Activated CD8-positive, alpha-beta T cell treated with anti-CD3 and anti-CD28 coated beads for 36 hours (primary cell): ENCODE measurements around the gene LHFPL3. TPM values are rescaled to one million over a fixed set of nuclear protein-coding genes. Genes with fewer than 3 reads are reported as not detected.

Experiments used
- ATAC-seq: fragments of 200-7000 bp; cut with Tn5 transposase; one replicate; pipeline ENCODE4 v1.10.0; 2021; ENCODE audit warnings: mild to moderate bottlenecking, moderate library complexity
- CTCF ChIA-PET: fragments of 350-600 bp; sonication (Branson Sonifier 250); formaldehyde crosslinking; loops from one replicate; lab custom pipeline; 2021; ENCODE audit warnings: antibody characterized with exemption; lab: Charles Lee
- POLR2A ChIA-PET: fragments of 350-600 bp; sonication (Branson Sonifier 250); formaldehyde crosslinking; loops from one replicate; lab custom pipeline; 2021; ENCODE audit warnings: antibody characterized with exemption; lab: Charles Lee
- DNase-seq: peaks from one replicate; pipeline ENCODE4 v3.0.0-alpha.2; 2020
- H3K27ac Mint-ChIP-seq: one replicate; pipeline ENCODE4 v1.8.0; 2021; ENCODE audit warnings: mild to moderate bottlenecking, mixed read lengths
- H3K27me3 Mint-ChIP-seq: one replicate; pipeline ENCODE4 v1.8.0; 2021; ENCODE audit warnings: mixed read lengths
- H3K36me3 Mint-ChIP-seq: one replicate; pipeline ENCODE4 v1.8.0; 2021; ENCODE audit warnings: low read depth, mixed read lengths
- H3K4me1 Mint-ChIP-seq: one replicate; pipeline ENCODE4 v1.8.0; 2021; ENCODE audit warnings: low read depth, mixed read lengths
- H3K4me3 Mint-ChIP-seq: one replicate; pipeline ENCODE4 v1.8.0; 2021; ENCODE audit warnings: mild to moderate bottlenecking, moderate library complexity, mixed read lengths
- H3K9me3 Mint-ChIP-seq: one replicate; pipeline ENCODE4 v1.8.0; 2021; ENCODE audit warnings: mixed read lengths
- intact Hi-C: fragments of 100-400 bp; cut with micrococcal nuclease; formaldehyde crosslinking; loops from one replicate; pipeline ENCODE4 v1.10.0; 2022
- total RNA-seq, 2 experiments: library from RNA; stranded (reverse); gene quantifications; one replicate each; pipeline ENCODE4 v1.2.3, GENCODE V29; 2021
- TF ChIP-seq, protein P1 (sequence below): fragments of 200-600 bp; IDR thresholded peaks from one replicate; pipeline ENCODE4 v1.8.0; 2022; ENCODE audit warnings: antibody characterized with exemption, mild to moderate bottlenecking

LHFPL3 gene
- total RNA-seq, 2 experiments from 2014 or later, result not detected

DNA sequence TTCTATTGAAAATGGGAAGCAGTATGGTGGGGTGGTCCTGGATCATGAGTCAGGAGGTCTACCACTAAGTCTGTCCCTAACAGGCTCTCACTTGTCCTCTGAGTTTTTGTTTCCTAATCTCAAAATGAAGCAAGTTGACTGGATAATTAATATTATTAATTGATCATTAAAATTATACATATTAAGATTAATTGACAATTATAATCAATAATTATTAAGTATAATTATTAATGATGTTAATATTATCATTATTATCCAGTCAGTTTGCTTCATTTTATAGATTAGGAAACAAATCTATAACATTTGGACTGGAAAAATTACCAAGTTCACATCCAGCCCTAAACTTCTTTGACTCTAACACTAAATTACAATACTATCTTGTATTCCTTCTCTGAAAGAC is 511.4 kb downstream of the LHFPL3 start:
- POLR2A ChIA-PET, result no interaction called here
- intact Hi-C loops, result loop anchor here (10.0 kb wide), 1 partner anchor 605 kb away; no protein-coding TSS in a partner anchor

DNA sequence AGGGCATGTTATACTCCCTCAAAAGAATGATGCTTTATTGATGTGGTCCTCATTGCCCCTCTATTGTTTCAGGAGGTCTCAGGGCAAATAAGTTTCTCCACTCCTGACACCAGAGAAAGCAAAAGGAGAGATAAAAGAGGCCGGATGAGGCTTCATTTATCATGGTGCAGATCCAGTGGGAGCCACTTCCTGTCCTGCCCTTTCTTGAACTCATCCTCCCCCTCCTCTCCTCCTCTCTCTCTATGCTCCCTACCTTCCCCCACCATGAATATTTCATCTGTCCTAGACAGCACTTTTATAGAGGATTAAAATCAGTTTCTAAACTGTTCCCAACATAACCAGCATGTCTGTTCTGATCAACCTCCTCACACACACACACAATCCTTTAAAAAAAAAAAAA is 513.4 kb downstream of the LHFPL3 start:
- Mint-ChIP-seq H3K4me3 (no peak overlapping the region), H3K4me1 (no peaks in the 10 kb centered on the region), H3K27ac (no peak overlapping the region), H3K27me3 (peaks cover 26% of the 10 kb centered on the region), H3K36me3 (no peaks in the 10 kb centered on the region), H3K9me3 (no peaks in the 10 kb centered on the region)
- DNase-seq (no peak), ATAC-seq (no peak)
- ChIA-PET POLR2A (no interaction called here), CTCF (interaction anchor here (0.7 kb wide), 1 partner anchor 43 kb away, joined by 3 read pairs; no protein-coding TSS in a partner anchor)
- TF ChIP-seq, protein P1, sequence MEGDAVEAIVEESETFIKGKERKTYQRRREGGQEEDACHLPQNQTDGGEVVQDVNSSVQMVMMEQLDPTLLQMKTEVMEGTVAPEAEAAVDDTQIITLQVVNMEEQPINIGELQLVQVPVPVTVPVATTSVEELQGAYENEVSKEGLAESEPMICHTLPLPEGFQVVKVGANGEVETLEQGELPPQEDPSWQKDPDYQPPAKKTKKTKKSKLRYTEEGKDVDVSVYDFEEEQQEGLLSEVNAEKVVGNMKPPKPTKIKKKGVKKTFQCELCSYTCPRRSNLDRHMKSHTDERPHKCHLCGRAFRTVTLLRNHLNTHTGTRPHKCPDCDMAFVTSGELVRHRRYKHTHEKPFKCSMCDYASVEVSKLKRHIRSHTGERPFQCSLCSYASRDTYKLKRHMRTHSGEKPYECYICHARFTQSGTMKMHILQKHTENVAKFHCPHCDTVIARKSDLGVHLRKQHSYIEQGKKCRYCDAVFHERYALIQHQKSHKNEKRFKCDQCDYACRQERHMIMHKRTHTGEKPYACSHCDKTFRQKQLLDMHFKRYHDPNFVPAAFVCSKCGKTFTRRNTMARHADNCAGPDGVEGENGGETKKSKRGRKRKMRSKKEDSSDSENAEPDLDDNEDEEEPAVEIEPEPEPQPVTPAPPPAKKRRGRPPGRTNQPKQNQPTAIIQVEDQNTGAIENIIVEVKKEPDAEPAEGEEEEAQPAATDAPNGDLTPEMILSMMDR, result no peak
- intact Hi-C loops, result loop anchor here (10.0 kb wide), 1 partner anchor 607 kb away; no protein-coding TSS in a partner anchor

More for the DNA sequence above, 511.4 kb downstream of the LHFPL3 start:
- Mint-ChIP-seq H3K36me3 (no peaks in the 10 kb centered on the region), H3K4me3 (no peak overlapping the region), H3K4me1 (no peaks in the 10 kb centered on the region), H3K27ac (no peak overlapping the region), H3K27me3 (peaks cover 20% of the 10 kb centered on the region), H3K9me3 (no peaks in the 10 kb centered on the region)
- no peak for ATAC-seq
- TF ChIP-seq, protein P1, result no peak
- CTCF ChIA-PET, result interaction anchor here (4.3 kb wide), 1 partner anchor 8 kb away, joined by 38 read pairs; no protein-coding TSS in a partner anchor
- DNase-seq, result no peak

DNA sequence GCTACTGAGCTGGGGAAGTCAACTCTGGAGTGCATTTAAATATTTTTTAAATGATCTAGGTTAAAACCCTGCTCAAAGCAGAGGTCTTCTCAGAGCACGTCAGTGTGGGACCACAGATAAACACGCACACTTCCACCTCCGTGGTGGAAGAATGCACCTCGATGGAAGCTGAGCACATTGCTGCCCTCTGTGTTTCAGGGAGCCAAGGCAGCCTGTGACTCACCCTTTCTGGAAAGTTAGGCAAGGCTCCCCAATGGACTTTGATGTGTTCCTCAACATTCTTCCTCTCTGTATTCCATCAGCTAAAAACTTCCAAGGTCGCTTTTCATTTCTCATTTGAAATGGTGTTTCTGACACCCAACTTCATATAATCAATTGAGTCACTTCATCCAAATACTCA is 514.8 kb downstream of the LHFPL3 start:
- Mint-ChIP-seq H3K4me3 (no peak overlapping the region), H3K4me1 (no peaks in the 10 kb centered on the region), H3K36me3 (no peaks in the 10 kb centered on the region), H3K9me3 (no peaks in the 10 kb centered on the region), H3K27ac (no peak overlapping the region), H3K27me3 (peaks cover 24% of the 10 kb centered on the region)
- TF ChIP-seq, protein P1, result no peak
- DNase-seq (no peak), ATAC-seq (no peak)
- POLR2A ChIA-PET, result no interaction called here
- CTCF ChIA-PET, result interaction anchor here (1.6 kb wide), 1 partner anchor 612 kb away, joined by 5 read pairs; no protein-coding TSS in a partner anchor
- intact Hi-C loops, result loop anchor here (10.0 kb wide), 1 partner anchor 608 kb away; no protein-coding TSS in a partner anchor

DNA sequence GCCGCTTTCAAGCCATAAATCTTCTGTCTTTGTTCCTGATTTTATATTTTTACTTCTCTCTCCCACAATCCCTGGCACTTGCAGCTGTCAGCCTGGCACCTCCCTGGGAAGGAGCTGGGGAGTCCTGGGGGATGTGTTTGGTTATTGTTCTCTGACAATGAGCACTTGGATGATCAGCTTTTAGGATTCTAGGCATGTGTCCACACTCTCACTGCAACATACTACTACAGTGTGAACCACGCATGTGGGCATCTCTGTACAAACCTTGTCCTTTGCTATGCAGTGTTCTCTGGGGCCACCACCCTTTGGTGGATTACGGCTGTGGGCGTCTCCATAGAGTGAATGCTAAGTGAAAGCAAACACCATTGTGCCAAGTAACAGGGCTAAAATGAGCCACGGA is 517.2 kb downstream of the LHFPL3 start:
- no peak overlapping the region for H3K4me3 Mint-ChIP-seq
- H3K4me1 Mint-ChIP-seq, result no peaks in the 10 kb centered on the region
- H3K27me3 Mint-ChIP-seq, result peaks cover 21% of the 10 kb centered on the region
- DNase-seq (no peak), ATAC-seq (no peak)
- ChIA-PET CTCF (interaction anchor here (1.1 kb wide), 1 partner anchor 613 kb away, joined by 3 read pairs; no protein-coding TSS in a partner anchor), POLR2A (no interaction called here)
- TF ChIP-seq, protein P1, result no peak
- H3K27ac Mint-ChIP-seq, result no peak overlapping the region
- H3K9me3 Mint-ChIP-seq, result no peaks in the 10 kb centered on the region
- no peaks in the 10 kb centered on the region for H3K36me3 Mint-ChIP-seq
- intact Hi-C loops, result loop anchor here (10.0 kb wide), 1 partner anchor 611 kb away; no protein-coding TSS in a partner anchor

DNA sequence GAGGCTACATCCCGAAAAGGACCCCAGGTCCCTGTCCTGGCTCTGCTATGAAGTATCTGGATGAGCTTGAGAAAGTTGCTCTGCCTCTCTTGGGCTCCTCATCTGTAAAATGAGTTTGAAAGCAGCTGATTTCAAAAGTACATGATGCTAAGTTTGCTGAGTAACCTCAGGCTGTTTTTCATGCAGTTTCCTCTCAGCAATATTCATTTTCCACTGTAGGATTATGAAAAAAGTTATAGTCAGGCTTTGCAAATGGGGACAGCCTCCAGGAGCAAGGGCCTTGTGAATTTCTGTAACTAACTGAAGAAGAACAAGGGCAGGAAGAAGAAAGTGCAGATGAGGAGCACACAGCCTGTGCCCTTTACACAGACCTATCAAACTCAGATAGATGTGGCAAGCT is 518.3 kb downstream of the LHFPL3 start:
- ATAC-seq, result no peak

More for the DNA sequence above, 518.3 kb downstream of the LHFPL3 start:
- ChIA-PET CTCF (interaction anchor here (1.2 to 3.5 kb wide), 9 partner anchors 9 to 622 kb away, joined by 3 to 38 read pairs (median 9); no protein-coding TSS in a partner anchor), POLR2A (interaction anchor here (0.7 kb wide), 1 partner anchor 167 kb away, joined by 3 read pairs; the partner anchor contains the start of gene KMT2E)
- TF ChIP-seq, protein P1, result no peak
- peaks cover 18% of the 10 kb centered on the region for H3K27me3 Mint-ChIP-seq
- H3K4me3 Mint-ChIP-seq, result no peak overlapping the region
- intact Hi-C loops, result loop anchor here (10.0 kb wide), 1 partner anchor 612 kb away; no protein-coding TSS in a partner anchor
- no peaks in the 10 kb centered on the region for H3K4me1 Mint-ChIP-seq
- H3K36me3 Mint-ChIP-seq, result no peaks in the 10 kb centered on the region
- no peak for DNase-seq
- no peaks in the 10 kb centered on the region for H3K9me3 Mint-ChIP-seq
- no peak overlapping the region for H3K27ac Mint-ChIP-seq
